MM.1S (cell line): ENCODE results near the gene MT1F.

Experiments
- DNase-seq: peaks from one replicate; pipeline ENCODE4 v3.0.0-alpha.2; 2015
- H2AFZ ChIP-seq: fragments of 300-600 bp; sonication (generic); 2 replicates; pipeline ENCODE4 v1.6.0; 2016; ENCODE audit warnings: antibody characterized with exemption, low read length
- H3F3A ChIP-seq: fragments of 300-600 bp; sonication (generic); 2 replicates; pipeline ENCODE4 v1.6.1; 2016; ENCODE audit warnings: mild to moderate bottlenecking, antibody characterized with exemption, low read length, moderate library complexity, mixed read lengths; ENCODE audit not compliant: insufficient read depth
- H3K27ac ChIP-seq: fragments of 300-600 bp; sonication (generic); 2 replicates; pipeline ENCODE4 v1.5.1; 2016; ENCODE audit warnings: mild to moderate bottlenecking, low read length
- H3K27me3 ChIP-seq: fragments of 300-600 bp; sonication (generic); replicated peaks from 2 replicates; pipeline ENCODE4 v1.6.0; 2016; ENCODE audit warnings: low read length; ENCODE audit not compliant: insufficient read depth
- H3K36me3 ChIP-seq: fragments of 300-600 bp; sonication (generic); replicated peaks from 2 replicates; pipeline ENCODE4 v1.6.1; 2016; ENCODE audit warnings: mild to moderate bottlenecking, low read length, mixed read lengths; ENCODE audit not compliant: insufficient read depth
- H3K4me1 ChIP-seq: fragments of 300-600 bp; sonication (generic); 2 replicates; pipeline ENCODE4 v1.6.1; 2016; ENCODE audit warnings: low read length, mixed read lengths
- H3K4me2 ChIP-seq: fragments of 300-600 bp; sonication (generic); 2 replicates; pipeline ENCODE4 v1.6.0; 2016; ENCODE audit warnings: low read depth, low read length
- H3K4me3 ChIP-seq: fragments of 300-600 bp; sonication (generic); 2 replicates; pipeline ENCODE4 v1.5.1; 2016; ENCODE audit warnings: low read length, mixed read lengths
- H3K79me2 ChIP-seq: fragments of 300-600 bp; sonication (generic); 2 replicates; pipeline ENCODE4 v1.6.1; 2016; ENCODE audit warnings: mixed run types, low read length, mixed read lengths
- H3K9ac ChIP-seq: fragments of 300-600 bp; sonication (generic); 2 replicates; pipeline ENCODE4 v1.6.1; 2016; ENCODE audit warnings: low read length, mixed read lengths
- H3K9me2 ChIP-seq: fragments of 300-600 bp; sonication (generic); replicated peaks from 2 replicates; pipeline ENCODE4 v1.6.1; 2016; ENCODE audit warnings: mild to moderate bottlenecking, low read length, mixed read lengths; ENCODE audit not compliant: insufficient read depth
- H3K9me3 ChIP-seq: fragments of 300-600 bp; sonication (generic); replicated peaks from 2 replicates; pipeline ENCODE4 v1.6.1; 2016; ENCODE audit warnings: mild to moderate bottlenecking, low read length, mixed read lengths; ENCODE audit not compliant: insufficient read depth
- H4K20me1 ChIP-seq: fragments of 300-600 bp; sonication (generic); 2 replicates; pipeline ENCODE4 v1.6.1; 2016; ENCODE audit warnings: mild to moderate bottlenecking, low read length, moderate library complexity, mixed read lengths; ENCODE audit not compliant: insufficient read depth
- CTCF ChIP-seq: fragments of 300-600 bp; sonication (generic); IDR thresholded peaks from 2 replicates; pipeline ENCODE4 v1.5.1; 2016; ENCODE audit warnings: antibody characterized with exemption, low read length, mixed read lengths
- EZH2 ChIP-seq: fragments of 300-600 bp; sonication (generic); optimal IDR thresholded peaks from 2 replicates; pipeline ENCODE3; 2017; ENCODE audit warnings: low read depth, mild to moderate bottlenecking, antibody characterized with exemption, low read length, mixed read lengths
- EZH2phosphoT487 ChIP-seq: fragments of 300-600 bp; sonication (generic); IDR thresholded peaks from 2 replicates; pipeline ENCODE4 v1.6.1; 2018; ENCODE audit warnings: antibody characterized with exemption, low read length

MT1F gene

DNA sequence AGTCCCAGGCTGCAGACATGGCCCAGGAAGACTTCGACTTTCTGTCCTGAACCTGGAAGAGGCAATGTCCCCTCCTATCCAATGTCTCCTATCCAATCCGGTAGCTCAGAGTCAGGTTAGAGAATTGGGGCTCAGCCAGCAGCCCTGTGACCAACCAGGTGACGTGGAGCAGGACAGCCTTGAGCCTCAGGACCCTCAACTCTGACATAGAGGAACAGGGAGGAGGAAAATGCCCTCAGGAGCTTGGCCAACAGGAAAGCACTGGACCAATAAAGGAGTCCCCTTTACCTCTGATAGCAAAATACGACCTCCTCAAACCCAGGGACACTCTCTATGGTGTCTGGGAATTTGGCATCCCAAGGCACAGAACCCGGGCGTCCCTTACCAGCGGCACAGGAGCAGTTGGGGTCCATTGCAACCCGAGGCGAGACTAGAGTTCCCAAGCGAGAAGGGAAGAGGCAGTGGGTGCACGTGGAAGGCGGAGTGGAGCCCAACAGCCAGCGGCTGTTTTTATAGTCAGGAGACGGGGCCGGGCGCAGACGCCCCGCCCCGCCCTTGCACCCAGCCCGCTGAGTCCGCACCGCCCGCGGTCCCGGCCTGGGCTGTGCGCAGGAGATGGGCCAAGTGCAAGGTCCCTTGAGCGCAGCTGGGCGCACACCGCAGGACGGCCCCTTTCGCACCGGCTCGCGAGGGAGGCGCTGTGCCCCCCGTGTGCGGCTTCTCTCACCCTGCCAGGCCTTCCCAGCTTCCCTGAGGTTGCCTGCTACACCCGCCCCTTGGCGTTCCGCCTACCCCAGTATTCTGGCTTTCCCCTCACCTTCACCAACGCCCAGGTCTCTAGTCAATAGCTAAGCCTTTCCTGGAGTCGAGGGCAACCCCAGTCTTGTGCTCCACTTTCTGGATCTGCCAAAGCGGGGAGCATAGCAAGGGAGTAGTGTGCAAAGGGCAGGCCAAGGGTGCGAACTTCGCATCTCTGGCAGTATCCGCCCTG, 10.1 kb downstream of the MT1F start, which contains the start of gene MT1G:
Gene MT1G (minus strand): TSS at position 485 of the 991 bp plus-strand sequence. CDS start 72 bp downstream, at position 413.
- Histone ChIP-seq H3K4me2 (0 out of 2 replicates have a peak within 1 kb of the TSS, but pooled peaks have one; percentile 12), H3K27ac (no peak within 1 kb of the TSS), H4K20me1 (no peaks in the 10 kb centered on the region), H3K9me2 (no peaks in the 10 kb centered on the region), H3K9me3 (no peaks in the 10 kb centered on the region), H2AFZ (no peak within 1 kb of the TSS), H3K27me3 (peaks cover 97% of the 10 kb centered on the region), H3K4me3 (no peak within 1 kb of the TSS), H3F3A (no peaks in the 10 kb centered on the region), H3K79me2 (no peaks in the 10 kb centered on the region), H3K4me1 (no peaks in the 10 kb centered on the region), H3K36me3 (no peaks in the 10 kb centered on the region), H3K9ac (no peak within 1 kb of the TSS)
- DNase-seq, result no peak
- no peak for TF ChIP-seq CTCF
- no peak for TF ChIP-seq EZH2
- no peak for TF ChIP-seq EZH2phosphoT487

- Histone ChIP-seq H3K36me3 (no peaks in the 10 kb centered on the region), H3K27me3 (peaks cover 90% of the 10 kb centered on the region), H3K4me3 (no peak within 1 kb of the TSS), H4K20me1 (no peaks in the 10 kb centered on the region), H3K9me2 (no peaks in the 10 kb centered on the region), H3K79me2 (no peaks in the 10 kb centered on the region), H3K9me3 (no peaks in the 10 kb centered on the region), H3K4me2 (no peak within 1 kb of the TSS), H3K9ac (no peak within 1 kb of the TSS), H2AFZ (no peak within 1 kb of the TSS), H3F3A (no peaks in the 10 kb centered on the region), H3K27ac (no peak within 1 kb of the TSS), H3K4me1 (no peaks in the 10 kb centered on the region)
- no peak for DNase-seq
- no peak for TF ChIP-seq EZH2
- TF ChIP-seq CTCF, result no peak
- no peak for TF ChIP-seq EZH2phosphoT487
These were observed 11.5 kb downstream of the MT1F start, which contains the start of gene MT1H for GRCh38 chr16:56669005-56669839. TSS of gene MT1H (plus strand) at chr16:56669814. CDS start at chr16:56669885, 71 bp downstream.

DNA sequence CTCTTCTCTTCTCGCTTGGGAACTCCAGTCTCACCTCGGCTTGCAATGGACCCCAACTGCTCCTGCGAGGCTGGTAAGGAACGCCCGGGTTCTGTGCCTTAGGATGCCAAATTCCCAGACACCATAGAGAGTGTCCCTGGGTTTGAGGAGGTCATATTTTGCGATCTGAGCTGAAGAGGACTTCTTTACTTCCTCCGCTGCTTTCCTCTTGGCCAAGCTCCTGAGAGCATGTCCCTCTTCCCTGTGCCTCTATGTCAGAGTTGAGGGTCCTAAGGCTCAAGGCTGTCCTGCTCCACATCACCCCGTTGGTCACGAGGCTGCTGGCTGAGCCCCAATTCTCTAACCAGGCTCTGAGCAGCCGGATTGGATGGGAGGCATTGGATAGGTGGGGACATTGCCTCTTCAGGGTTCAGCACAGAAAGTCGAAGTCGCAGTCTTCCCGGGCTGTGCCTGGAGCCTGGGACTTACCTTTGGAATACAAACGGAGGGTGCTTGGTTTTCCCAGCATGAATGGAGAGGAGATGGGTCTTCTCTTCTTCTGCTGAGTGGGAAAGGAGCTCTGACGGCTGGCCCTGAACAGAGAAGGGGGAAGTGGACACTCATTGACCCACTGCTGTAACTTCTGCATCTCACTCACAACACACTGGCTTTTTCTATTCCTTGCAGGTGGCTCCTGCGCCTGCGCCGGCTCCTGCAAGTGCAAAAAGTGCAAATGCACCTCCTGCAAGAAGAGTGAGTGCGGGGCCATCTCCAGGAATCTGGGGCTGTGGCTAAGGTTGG, 12.3 kb downstream of the MT1F start:
- H3K27ac ChIP-seq, result no peak overlapping the region
- H3K9me2 ChIP-seq, result no peaks in the 10 kb centered on the region
- no peak for DNase-seq
- no peak overlapping the region for H3K4me3 ChIP-seq
- H3F3A ChIP-seq, result no peaks in the 10 kb centered on the region
- H3K79me2 ChIP-seq, result no peaks in the 10 kb centered on the region
- H3K9ac ChIP-seq, result no peak overlapping the region
- H3K4me1 ChIP-seq, result no peaks in the 10 kb centered on the region
- no peaks in the 10 kb centered on the region for H3K9me3 ChIP-seq
- no peaks in the 10 kb centered on the region for H3K36me3 ChIP-seq
- H3K4me2 ChIP-seq, result no peak overlapping the region
- no peak overlapping the region for H2AFZ ChIP-seq
- H3K27me3 ChIP-seq, result peaks cover 83% of the 10 kb centered on the region
- TF ChIP-seq CTCF, result no peak
- no peak for TF ChIP-seq EZH2phosphoT487
- TF ChIP-seq EZH2, result no peak
- no peaks in the 10 kb centered on the region for H4K20me1 ChIP-seq
